Caco-2 (cell line): ENCODE results near the gene ATXN7L1. TPM values are rescaled to one million over a fixed set of nuclear protein-coding genes. Genes with fewer than 3 reads are reported as not detected.

Source experiments
- BruUV-seq: library from RNA; stranded (reverse); fragments of 400-500 nt; replicated peaks from 2 replicates; lab custom pipeline; 2021; lab: Mats Ljungman, UMichigan
- CTCF ChIA-PET: fragments of 300-600 bp; sonication (Branson Sonifier 250); formaldehyde crosslinking; loops from one replicate; lab custom pipeline; 2022; ENCODE audit warnings: antibody characterized with exemption; lab: Charles Lee
- POLR2A ChIA-PET: fragments of 300-600 bp; sonication (Branson Sonifier 250); formaldehyde crosslinking; loops from one replicate; lab custom pipeline; 2022; ENCODE audit warnings: antibody characterized with exemption; lab: Charles Lee
- DNase-seq, 2 experiments: peaks; one replicate each; pipeline versions ENCODE4 v3.0.0 to v3.0.0-alpha.2; 2020 to 2022
- H3K27me3 ChIP-seq: replicated peaks from 2 replicates; pipeline ENCODE4 v1.6.0; 2011; ENCODE audit warnings: low read length; ENCODE audit not compliant: control insufficient read depth, insufficient read depth
- H3K36me3 ChIP-seq: 2 replicates; pipeline ENCODE4 v1.5.1; 2011; ENCODE audit warnings: low read length; ENCODE audit not compliant: control insufficient read depth, insufficient read depth
- H3K4me1 ChIP-seq: fragments of 250-450 bp; sonication (Bioruptor Pico); 2 replicates; pipeline ENCODE4 v1.5.1; 2020; ENCODE audit warnings: mild to moderate bottlenecking
- H3K4me3 ChIP-seq: 2 replicates; pipeline ENCODE4 v1.5.1; 2011; ENCODE audit warnings: low read depth, mild to moderate bottlenecking, control low read depth, low read length
- H3K9me3 ChIP-seq: fragments of 250-450 bp; sonication (Bioruptor Pico); 2 replicates; pipeline ENCODE4 v1.5.1; 2020; ENCODE audit warnings: mild to moderate bottlenecking, moderate library complexity
- H3K27ac Mint-ChIP-seq: one replicate; pipeline ENCODE4 v1.8.0; 2022; ENCODE audit warnings: mixed read lengths; ENCODE audit not compliant: unreplicated experiment
- H3K27me3 Mint-ChIP-seq: one replicate; pipeline ENCODE4 v1.8.0; 2022; ENCODE audit warnings: mixed read lengths; ENCODE audit not compliant: insufficient read depth, unreplicated experiment
- H3K36me3 Mint-ChIP-seq: one replicate; pipeline ENCODE4 v1.8.0; 2022; ENCODE audit warnings: mild to moderate bottlenecking, mixed read lengths; ENCODE audit not compliant: insufficient read depth, unreplicated experiment
- H3K4me1 Mint-ChIP-seq: one replicate; pipeline ENCODE4 v1.8.0; 2022; ENCODE audit warnings: low read depth, mixed read lengths; ENCODE audit not compliant: unreplicated experiment
- H3K4me3 Mint-ChIP-seq: one replicate; pipeline ENCODE4 v1.8.0; 2022; ENCODE audit warnings: mild to moderate bottlenecking, moderate library complexity, mixed read lengths; ENCODE audit not compliant: unreplicated experiment
- H3K9me3 Mint-ChIP-seq: one replicate; pipeline ENCODE4 v1.8.0; 2022; ENCODE audit warnings: mixed read lengths; ENCODE audit not compliant: unreplicated experiment
- CTCF ChIP-seq, 2 experiments: fragments of 200-600 bp in 1 of 2; IDR thresholded peaks; 1 replicate in 1 of 2; 2 replicates in 1 of 2; pipeline versions ENCODE4 v1.5.1 to v1.8.0; 2011 to 2022; ENCODE audit warnings: antibody characterized with exemption in 1 of 2, control low read depth in 1 of 2, inconsistent platforms in 1 of 2, low read depth in 1 of 2, low read length in 1 of 2, mild to moderate bottlenecking in 1 of 2, moderate library complexity in 1 of 2; ENCODE audit not compliant: insufficient read depth in 1 of 2, severe bottlenecking in 1 of 2, unreplicated experiment in 1 of 2
- intact Hi-C: fragments of 100-400 bp; cut with micrococcal nuclease; formaldehyde crosslinking; loops from one replicate; pipeline ENCODE4 v1.10.0; 2022; ENCODE audit not compliant: unreplicated experiment
- total RNA-seq: library from RNA; stranded (reverse); gene quantifications from 2 replicates; pipeline ENCODE4 v1.2.3, GENCODE V29; 2022

ATXN7L1 gene
- total RNA-seq, 1 experiment from 2014 or later, result 14.1 TPM

- Mint-ChIP-seq H3K9me3 (no peaks in the 10 kb centered on the region), H3K27me3 (no peaks in the 10 kb centered on the region), H3K4me3 (no peak overlapping the region), H3K36me3 (no peaks in the 10 kb centered on the region), H3K27ac (no peak overlapping the region), H3K4me1 (peaks cover under 1% of the 10 kb centered on the region)
- ChIA-PET POLR2A (no interaction called here), CTCF (no interaction called here)
- no peaks in the 10 kb centered on the region for H3K9me3 ChIP-seq
- H3K27me3 ChIP-seq, result no peaks in the 10 kb centered on the region
- peaks cover 2% of the 10 kb centered on the region; the same call in 1 of the 2 replicates for H3K4me1 ChIP-seq
- BruUV-seq, result no TSS peak
- intact Hi-C loops, result no loop called here
- no peaks in the 10 kb centered on the region for H3K36me3 ChIP-seq
- no peak overlapping the region for H3K4me3 ChIP-seq
- TF ChIP-seq CTCF (IDR thresholded peaks at IDR 0.05; ENCODE audit: insufficient read depth in 1 of 2, low read depth in 1 of 2, low read length in 1 of 2, severe bottlenecking in 1 of 2, unreplicated experiment in 1 of 2), result no peak
- DNase-seq, result no peak
Observed at GRCh38 chr7:105682341-105683060, 193.9 kb downstream of the ATXN7L1 start.

GRCh38 chr7:105680505-105681187 lies 195.8 kb downstream of the ATXN7L1 start:
- no peaks in the 10 kb centered on the region for H3K27me3 ChIP-seq
- H3K9me3 ChIP-seq, result no peaks in the 10 kb centered on the region
- Mint-ChIP-seq H3K27me3 (no peaks in the 10 kb centered on the region), H3K4me3 (no peak overlapping the region), H3K36me3 (no peaks in the 10 kb centered on the region), H3K27ac (no peak overlapping the region), H3K4me1 (peaks cover 6% of the 10 kb centered on the region), H3K9me3 (no peaks in the 10 kb centered on the region)
- ChIA-PET CTCF (no interaction called here), POLR2A (no interaction called here)
- no peak overlapping the region for H3K4me3 ChIP-seq
- DNase-seq, result peak in 1 of 2 experiments; percentile 52
- H3K36me3 ChIP-seq, result no peaks in the 10 kb centered on the region
- no peak for TF ChIP-seq CTCF (IDR thresholded peaks at IDR 0.05; ENCODE audit: insufficient read depth in 1 of 2, low read depth in 1 of 2, low read length in 1 of 2, severe bottlenecking in 1 of 2, unreplicated experiment in 1 of 2)
- intact Hi-C loops, result no loop called here
- BruUV-seq, result no TSS peak
- H3K4me1 ChIP-seq, result peaks cover 4% of the 10 kb centered on the region; the same call in 1 of the 2 replicates

GRCh38 chr7:105678811-105679495 lies 197.4 kb downstream of the ATXN7L1 start:
- Histone ChIP-seq H3K4me1 (peaks cover 4% of the 10 kb centered on the region; the same call in 1 of the 2 replicates), H3K4me3 (no peak overlapping the region), H3K27me3 (no peaks in the 10 kb centered on the region), H3K9me3 (no peaks in the 10 kb centered on the region), H3K36me3 (no peaks in the 10 kb centered on the region)
- intact Hi-C loops, result no loop called here
- TF ChIP-seq CTCF (IDR thresholded peaks at IDR 0.05; ENCODE audit: insufficient read depth in 1 of 2, low read depth in 1 of 2, low read length in 1 of 2, severe bottlenecking in 1 of 2, unreplicated experiment in 1 of 2), result no peak
- Mint-ChIP-seq H3K4me3 (no peak overlapping the region), H3K36me3 (no peaks in the 10 kb centered on the region), H3K4me1 (peaks cover 6% of the 10 kb centered on the region), H3K27me3 (no peaks in the 10 kb centered on the region), H3K27ac (no peak overlapping the region), H3K9me3 (no peaks in the 10 kb centered on the region)
- no peak for DNase-seq
- BruUV-seq, result no TSS peak
- ChIA-PET CTCF (interaction anchor here (0.8 kb wide), 1 partner anchor 1499 kb away, joined by 4 read pairs; no protein-coding TSS in a partner anchor), POLR2A (no interaction called here)
